KOPT-K1 (cell line): ENCODE results near the gene MAPK11.

ENCODE experiments used
- H3K27ac ChIP-seq: fragments of 200-600 bp; sonication (generic); 2 replicates; pipeline ENCODE4 v1.5.1; 2016; ENCODE audit warnings: antibody characterized with exemption, mild to moderate bottlenecking, low read depth, low read length; ENCODE audit not compliant: poor library complexity, severe bottlenecking
- H3K36me3 ChIP-seq: fragments of 200-600 bp; sonication (generic); 2 replicates; pipeline ENCODE4 v1.5.1; 2017; ENCODE audit warnings: antibody characterized with exemption, mild to moderate bottlenecking, low read length, moderate library complexity; ENCODE audit not compliant: insufficient read depth
- H3K9me3 ChIP-seq: fragments of 200-600 bp; sonication (generic); 2 replicates; pipeline ENCODE4 v1.5.1; 2017; ENCODE audit warnings: antibody characterized with exemption, low read length, mild to moderate bottlenecking; ENCODE audit not compliant: insufficient read depth, poor library complexity, severe bottlenecking

Gene MAPK11

GRCh38 chr22:50267591-50268390 lies 2.4 kb downstream of the MAPK11 start:
- H3K9me3 ChIP-seq = no peaks in the 10 kb centered on the region
- H3K36me3 ChIP-seq = no peaks in the 10 kb centered on the region
- no peak overlapping the region for H3K27ac ChIP-seq

GRCh38 chr22:50266994-50267393 lies 3.2 kb downstream of the MAPK11 start:
- Histone ChIP-seq H3K36me3 (no peaks in the 10 kb centered on the region), H3K9me3 (no peaks in the 10 kb centered on the region), H3K27ac (no peak overlapping the region)

- Histone ChIP-seq H3K9me3 (no peaks in the 10 kb centered on the region), H3K27ac (no peak overlapping the region), H3K36me3 (no peaks in the 10 kb centered on the region)
These were observed 5.1 kb downstream of the MAPK11 start for GRCh38 chr22:50264946-50265669.

- Histone ChIP-seq H3K9me3 (no peaks in the 10 kb centered on the region), H3K36me3 (no peaks in the 10 kb centered on the region), H3K27ac (no peak overlapping the region)
These were observed 6.0 kb downstream of the MAPK11 start for GRCh38 chr22:50264104-50264745.

- Histone ChIP-seq H3K9me3 (no peaks in the 10 kb centered on the region), H3K36me3 (no peaks in the 10 kb centered on the region), H3K27ac (no peak overlapping the region)
These were observed 7.1 kb downstream of the MAPK11 start for GRCh38 chr22:50262973-50263617.

GRCh38 chr22:50262460-50262911 lies 7.7 kb downstream of the MAPK11 start:
- Histone ChIP-seq H3K36me3 (no peaks in the 10 kb centered on the region), H3K9me3 (no peaks in the 10 kb centered on the region), H3K27ac (no peak overlapping the region)

GRCh38 chr22:50261615-50262459 lies 8.3 kb downstream of the MAPK11 start, which contains the start of gene MAPK12:
MAPK12 (minus strand) TSS chr22:50261683; CDS start chr22:50261509, 174 bp downstream.
- no peak within 1 kb of the TSS for H3K27ac ChIP-seq
- no peaks in the 10 kb centered on the region for H3K36me3 ChIP-seq
- H3K9me3 ChIP-seq = no peaks in the 10 kb centered on the region

- no peaks in the 10 kb centered on the region for H3K36me3 ChIP-seq
- H3K9me3 ChIP-seq = no peaks in the 10 kb centered on the region
- no peak overlapping the region for H3K27ac ChIP-seq
These were observed 9.2 kb downstream of the MAPK11 start for GRCh38 chr22:50260801-50261614.

GRCh38 chr22:50260434-50260800 lies 9.8 kb downstream of the MAPK11 start:
- no peaks in the 10 kb centered on the region for H3K36me3 ChIP-seq
- no peak overlapping the region for H3K27ac ChIP-seq
- H3K9me3 ChIP-seq = no peaks in the 10 kb centered on the region

- Histone ChIP-seq H3K36me3 (no peaks in the 10 kb centered on the region), H3K27ac (no peak overlapping the region), H3K9me3 (no peaks in the 10 kb centered on the region)
These were observed 10.9 kb downstream of the MAPK11 start for GRCh38 chr22:50259302-50259701.

- no peaks in the 10 kb centered on the region for H3K9me3 ChIP-seq
- no peaks in the 10 kb centered on the region for H3K36me3 ChIP-seq
- no peak overlapping the region for H3K27ac ChIP-seq
These were observed 11.6 kb downstream of the MAPK11 start for GRCh38 chr22:50258361-50259292.

GRCh38 chr22:50257451-50258360 lies 12.5 kb downstream of the MAPK11 start:
- Histone ChIP-seq H3K36me3 (no peaks in the 10 kb centered on the region), H3K27ac (no peak overlapping the region), H3K9me3 (no peaks in the 10 kb centered on the region)
